Upper lobe of left lung (tissue), 4 donors: ENCODE data around the gene TRAPPC11.

Experiments
- EP300 ChIP-seq, 4 donors: sonication (generic); formaldehyde crosslinking; IDR thresholded peaks; one replicate each; pipeline ENCODE4 v1.5.1; 2017; ENCODE audit warnings: antibody characterized with exemption in 4 of 4, control low read depth in 2 of 4
- POLR2A ChIP-seq, 4 donors: fragments of 450-650 bp; IDR thresholded peaks; one replicate each; pipeline ENCODE4 v1.5.1; 2016 to 2017; ENCODE audit warnings: antibody characterized with exemption in 4 of 4, mild to moderate bottlenecking in 2 of 4
- POLR2AphosphoS5 ChIP-seq, 2 donors: sonication (generic); formaldehyde crosslinking; IDR thresholded peaks; one replicate each; pipeline ENCODE4 v1.5.1; 2017; ENCODE audit warnings: antibody characterized with exemption in 2 of 2
- TF ChIP-seq, protein P1 (sequence below), 6 experiments: fragments of 450-650 bp in 4 of 6; fragments of 200-600 bp in 2 of 6; sonication (generic) in 2 of 6; IDR thresholded peaks; one replicate each; pipeline ENCODE4 v1.5.1; 2016 to 2019; ENCODE audit warnings: antibody characterized with exemption in 6 of 6

DNA sequence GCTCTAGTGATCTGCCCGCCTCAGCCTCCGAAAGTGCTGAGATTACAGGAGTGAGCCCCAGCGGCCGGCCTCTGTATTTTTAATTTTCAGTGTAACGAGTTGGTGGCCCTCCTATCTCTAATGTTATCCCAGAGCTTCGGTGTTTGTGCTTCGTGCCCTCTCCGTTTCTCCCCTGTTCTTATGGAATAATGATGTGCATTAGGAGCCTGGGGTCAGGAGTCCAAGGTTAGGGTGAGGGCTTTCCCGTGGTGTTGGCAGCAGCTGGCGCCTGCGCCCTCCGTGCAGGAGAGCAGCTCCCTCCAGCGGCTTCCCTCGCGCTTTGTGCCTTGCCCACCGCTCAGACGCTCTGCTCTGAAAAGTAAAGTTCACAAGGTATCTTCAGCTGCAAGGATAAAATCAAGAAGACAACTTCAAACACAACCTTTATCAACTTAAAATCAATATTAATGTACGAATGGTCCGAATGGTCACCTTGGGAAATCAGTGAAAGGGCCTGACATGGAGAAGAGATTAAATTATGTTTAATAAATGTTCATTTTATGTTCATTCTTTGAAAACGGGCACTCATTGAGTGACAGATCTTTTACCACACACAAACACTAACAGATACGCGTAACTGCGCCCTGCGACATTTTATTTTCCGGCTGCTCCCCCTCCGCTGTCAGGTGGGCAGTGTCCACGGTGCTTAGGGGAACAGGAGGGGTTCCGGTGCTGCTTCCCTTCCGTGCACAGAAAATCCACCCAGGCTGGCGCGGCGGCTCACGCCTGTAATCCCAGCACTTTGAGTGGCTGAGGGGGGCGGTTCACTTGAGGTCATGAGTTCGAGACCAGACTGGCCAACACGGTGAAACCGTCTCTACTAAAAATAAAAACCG is 62.4 kb downstream of the TRAPPC11 start:
- no peak for TF ChIP-seq POLR2A (IDR thresholded peaks at IDR 0.05)
- TF ChIP-seq, protein P1, sequence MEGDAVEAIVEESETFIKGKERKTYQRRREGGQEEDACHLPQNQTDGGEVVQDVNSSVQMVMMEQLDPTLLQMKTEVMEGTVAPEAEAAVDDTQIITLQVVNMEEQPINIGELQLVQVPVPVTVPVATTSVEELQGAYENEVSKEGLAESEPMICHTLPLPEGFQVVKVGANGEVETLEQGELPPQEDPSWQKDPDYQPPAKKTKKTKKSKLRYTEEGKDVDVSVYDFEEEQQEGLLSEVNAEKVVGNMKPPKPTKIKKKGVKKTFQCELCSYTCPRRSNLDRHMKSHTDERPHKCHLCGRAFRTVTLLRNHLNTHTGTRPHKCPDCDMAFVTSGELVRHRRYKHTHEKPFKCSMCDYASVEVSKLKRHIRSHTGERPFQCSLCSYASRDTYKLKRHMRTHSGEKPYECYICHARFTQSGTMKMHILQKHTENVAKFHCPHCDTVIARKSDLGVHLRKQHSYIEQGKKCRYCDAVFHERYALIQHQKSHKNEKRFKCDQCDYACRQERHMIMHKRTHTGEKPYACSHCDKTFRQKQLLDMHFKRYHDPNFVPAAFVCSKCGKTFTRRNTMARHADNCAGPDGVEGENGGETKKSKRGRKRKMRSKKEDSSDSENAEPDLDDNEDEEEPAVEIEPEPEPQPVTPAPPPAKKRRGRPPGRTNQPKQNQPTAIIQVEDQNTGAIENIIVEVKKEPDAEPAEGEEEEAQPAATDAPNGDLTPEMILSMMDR (IDR thresholded peaks at IDR 0.05), result peak in 5 of 6 experiments; percentile 12 to 50 (median 23)
- TF ChIP-seq EP300 (IDR thresholded peaks at IDR 0.05), result no peak
- no peak for TF ChIP-seq POLR2AphosphoS5 (IDR thresholded peaks at IDR 0.05)
